H1 (cell line): Measurements from ENCODE around the gene C3orf22.

ENCODE experiments used
- CREB1 ChIP-seq: IDR thresholded peaks from 2 replicates; pipeline ENCODE4 v1.6.1; 2012; ENCODE audit warnings: inconsistent platforms
- CTCF ChIP-seq, 3 experiments: IDR thresholded peaks; 1 replicate in 2 of 3; 2 replicates in 1 of 3; pipeline versions ENCODE4 v1.5.1 to v1.6.1; 2011; ENCODE audit warnings: low read length in 3 of 3, mild to moderate bottlenecking in 3 of 3, inconsistent platforms in 2 of 3, low read depth in 1 of 3, moderate library complexity in 1 of 3; ENCODE audit not compliant: insufficient read depth in 1 of 3; ENCODE audit errors: control extremely low read depth in 1 of 3
- EP300 ChIP-seq, 2 experiments: IDR thresholded peaks; 1 replicate in 1 of 2; 2 replicates in 1 of 2; pipeline ENCODE4 v1.6.1; 2011 to 2012; ENCODE audit warnings: low read depth in 2 of 2, low read length in 2 of 2, mild to moderate bottlenecking in 2 of 2, borderline replicate concordance in 1 of 2, inconsistent platforms in 1 of 2, moderate library complexity in 1 of 2
- MAFK ChIP-seq: IDR thresholded peaks from 2 replicates; pipeline ENCODE4 v1.6.1; 2012; ENCODE audit warnings: low read depth, mild to moderate bottlenecking, improper control_type of control experiment, low read length
- PHF8 ChIP-seq: fragments of 200-600 bp; sonication (generic); conservative IDR thresholded peaks from 2 replicates; pipeline ENCODE4 v1.7.1; 2012; ENCODE audit warnings: low read depth, mild to moderate bottlenecking, inconsistent platforms, low read length, moderate library complexity
- POLR2A ChIP-seq, 2 experiments: IDR thresholded peaks; 1 replicate in 1 of 2; 2 replicates in 1 of 2; pipeline ENCODE4 v1.6.1; 2011; ENCODE audit warnings: low read depth in 2 of 2, low read length in 2 of 2, mild to moderate bottlenecking in 2 of 2; ENCODE audit errors: control extremely low read depth in 1 of 2
- POLR2AphosphoS5 ChIP-seq: IDR thresholded peaks from 2 replicates; pipeline ENCODE4 v1.6.1; 2011; ENCODE audit warnings: low read depth, low read length
- POU5F1 ChIP-seq: IDR thresholded peaks from 2 replicates; pipeline ENCODE4 v1.6.1; 2011; ENCODE audit warnings: low read depth, mild to moderate bottlenecking, low read length, moderate library complexity
- RAD21 ChIP-seq, 2 experiments: IDR thresholded peaks in 1 of 2; conservative IDR thresholded peaks in 1 of 2; 2 replicates each; pipeline ENCODE4 v1.6.1; 2011; ENCODE audit warnings: low read depth in 2 of 2, low read length in 2 of 2, improper control_type of control experiment in 1 of 2, inconsistent platforms in 1 of 2, mild to moderate bottlenecking in 1 of 2, moderate library complexity in 1 of 2
- TBP ChIP-seq: IDR thresholded peaks from 2 replicates; pipeline ENCODE4 v1.6.1; 2011; ENCODE audit warnings: low read depth, low read length, improper control_type of control experiment

GRCh38 chr3:126570103-126570541 lies 11.4 kb upstream of the C3orf22 start:
- peak; percentile 36 to 50 (median 48) for TF ChIP-seq CTCF (IDR thresholded peaks at IDR 0.05; ENCODE audit: control extremely low read depth in 1 of 3, insufficient read depth in 1 of 3, low read depth in 1 of 3, low read length in 3 of 3)
- TF ChIP-seq EP300 (IDR thresholded peaks at IDR 0.05; ENCODE audit: borderline replicate concordance in 1 of 2, low read depth in 2 of 2, low read length in 2 of 2) = no peak
- TF ChIP-seq POLR2A (IDR thresholded peaks at IDR 0.05; ENCODE audit: control extremely low read depth in 1 of 2, low read depth in 2 of 2, low read length in 2 of 2) = no peak
- TF ChIP-seq POU5F1 = no peak
- no peak for TF ChIP-seq CREB1
- no peak for TF ChIP-seq TBP
- TF ChIP-seq POLR2AphosphoS5 = no peak
- TF ChIP-seq RAD21 (IDR thresholded peaks at IDR 0.05 in 1 of 2, conservative IDR thresholded peaks at IDR 0.05 in 1 of 2; ENCODE audit: low read depth in 2 of 2, low read length in 2 of 2) = peak; percentile 21 to 43; a peak in 2 of 4 replicates
- no peak for TF ChIP-seq PHF8
- no peak for TF ChIP-seq MAFK
